ENCODE measurements around the gene FBRSL1. TPM values are rescaled to one million over a fixed set of nuclear protein-coding genes. Genes with fewer than 3 reads are reported as not detected.

The FBRSL1 gene
- total RNA-seq, 1 donor from 2014 or later = 3.6 TPM

DNA sequence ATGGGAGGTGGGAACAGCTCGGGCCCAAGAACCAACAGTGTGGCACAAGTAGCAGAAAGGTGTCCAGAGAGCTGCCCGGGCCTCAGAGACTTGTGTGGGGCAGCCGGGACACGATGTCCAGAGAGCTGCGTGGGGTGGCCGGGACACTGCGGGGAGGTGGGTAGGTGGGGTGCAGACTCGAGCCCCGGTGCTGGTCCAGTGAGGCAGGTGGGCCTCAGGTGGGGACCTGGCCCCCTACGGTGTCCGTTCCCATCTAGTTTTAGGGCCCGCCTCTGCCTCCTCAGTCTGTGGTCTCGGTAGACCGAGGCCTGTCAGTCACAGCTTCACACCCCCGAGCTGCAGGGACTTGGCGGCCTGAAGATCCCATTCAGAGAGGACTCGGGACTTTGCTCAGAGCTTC, 6.3 kb upstream of the FBRSL1 start:
- DNase-seq (ENCODE audit: low read depth in 2 of 2) = no peak

DNA sequence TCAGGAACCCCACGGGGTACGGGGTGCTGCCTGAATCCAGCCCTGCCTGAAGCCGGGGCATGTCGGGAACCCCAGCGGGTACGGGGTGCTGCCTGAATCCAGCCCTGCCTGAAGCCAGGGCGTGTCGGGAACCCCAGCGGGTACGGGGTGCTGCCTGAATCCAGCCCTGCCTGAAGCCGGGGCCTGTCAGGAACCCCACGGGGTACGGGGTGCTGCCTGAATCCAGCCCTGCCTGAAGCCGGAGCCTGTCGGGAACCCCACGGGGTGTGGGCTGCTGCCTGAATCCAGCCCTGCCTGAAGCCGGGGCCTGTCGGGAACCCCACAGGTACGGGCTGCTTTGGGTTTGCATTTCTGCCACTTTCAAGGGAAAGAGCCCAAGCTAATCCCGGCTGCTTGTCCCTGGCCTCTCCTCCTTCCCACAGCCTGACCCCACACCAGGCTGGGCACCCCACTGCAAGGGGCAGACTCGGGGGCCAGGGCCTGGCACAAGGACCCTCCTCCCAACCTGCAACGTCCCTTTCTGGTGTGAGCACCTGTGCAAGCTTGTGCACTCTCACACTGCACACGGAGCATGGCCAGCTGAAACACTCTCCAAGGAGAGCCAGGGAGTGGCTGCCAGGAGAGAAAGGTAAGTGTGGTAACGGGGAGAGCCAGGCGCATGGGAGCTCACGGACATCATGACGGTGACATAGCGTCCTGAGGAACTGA, 5.6 kb upstream of the FBRSL1 start:
- no peak for DNase-seq (ENCODE audit: low read depth in 2 of 2)

DNA sequence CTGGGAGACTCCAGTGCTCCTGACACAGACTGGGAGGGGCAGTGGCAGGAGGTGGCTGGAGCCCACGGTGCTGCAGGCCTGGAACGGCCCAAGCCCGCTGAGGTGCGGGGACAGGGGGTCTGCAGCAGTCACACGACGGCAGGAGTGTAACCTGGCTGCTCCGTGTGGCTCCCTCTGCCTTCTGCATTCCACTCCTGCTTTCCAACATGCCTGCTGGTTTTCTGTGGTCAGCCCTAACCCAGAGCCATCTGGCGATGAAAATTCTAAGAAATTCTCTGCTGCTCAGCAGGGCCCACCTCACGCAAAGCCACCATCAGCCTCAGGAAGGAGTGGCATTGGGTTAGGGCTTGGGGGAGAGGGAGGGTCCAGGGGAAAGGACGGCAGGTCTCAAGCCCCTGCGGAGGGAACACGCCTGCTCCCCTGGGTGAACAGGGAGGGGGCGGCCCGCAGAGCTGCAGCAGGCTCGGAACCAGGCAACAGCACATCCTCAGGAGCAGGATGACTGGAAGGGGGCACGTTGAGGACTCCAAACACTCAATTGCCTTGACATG, 5.0 kb upstream of the FBRSL1 start:
- DNase-seq (ENCODE audit: low read depth in 2 of 2) = no peak

DNA sequence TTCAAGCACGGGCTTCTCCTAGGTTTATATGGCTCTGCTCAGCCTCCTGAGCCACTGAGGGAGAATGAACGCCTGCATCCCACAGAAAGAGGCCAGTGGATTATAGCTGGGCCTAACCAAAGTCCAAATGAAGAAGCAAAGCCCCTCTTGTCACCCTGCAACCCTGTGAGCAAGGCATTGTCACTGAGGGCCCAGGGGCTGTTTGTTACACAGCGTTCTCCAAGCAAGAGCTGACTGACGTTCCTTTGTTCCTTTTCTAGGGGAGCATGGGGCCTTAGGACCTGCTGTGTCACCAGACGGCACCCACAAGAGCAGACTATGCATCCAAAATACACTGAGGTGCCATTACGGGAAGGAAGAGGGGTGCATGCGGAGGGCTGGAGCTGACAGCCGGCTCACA, 4.3 kb upstream of the FBRSL1 start:
- no peak for DNase-seq (ENCODE audit: low read depth in 2 of 2)

DNA sequence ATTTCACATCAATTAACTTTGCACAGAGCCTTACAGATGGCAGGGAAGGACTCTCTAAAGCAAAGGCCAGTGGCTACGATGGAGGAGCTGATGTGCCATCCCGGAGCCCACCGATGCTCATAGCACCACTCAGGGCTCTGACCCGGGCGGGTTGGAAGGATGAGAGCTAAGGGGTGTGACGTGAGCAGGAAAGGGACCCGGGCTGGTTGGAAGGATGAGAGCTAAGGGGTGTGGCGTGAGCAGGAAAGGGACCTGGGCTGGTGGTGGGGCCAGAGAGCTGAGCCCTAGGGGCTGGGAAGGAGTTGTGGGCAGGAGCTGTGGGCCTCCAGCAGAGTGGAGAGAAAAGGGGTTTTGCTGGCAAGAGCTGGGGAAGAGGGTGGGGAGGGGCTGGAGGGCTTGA, 3.8 kb upstream of the FBRSL1 start:
- no peak for DNase-seq (ENCODE audit: low read depth in 2 of 2)

DNA sequence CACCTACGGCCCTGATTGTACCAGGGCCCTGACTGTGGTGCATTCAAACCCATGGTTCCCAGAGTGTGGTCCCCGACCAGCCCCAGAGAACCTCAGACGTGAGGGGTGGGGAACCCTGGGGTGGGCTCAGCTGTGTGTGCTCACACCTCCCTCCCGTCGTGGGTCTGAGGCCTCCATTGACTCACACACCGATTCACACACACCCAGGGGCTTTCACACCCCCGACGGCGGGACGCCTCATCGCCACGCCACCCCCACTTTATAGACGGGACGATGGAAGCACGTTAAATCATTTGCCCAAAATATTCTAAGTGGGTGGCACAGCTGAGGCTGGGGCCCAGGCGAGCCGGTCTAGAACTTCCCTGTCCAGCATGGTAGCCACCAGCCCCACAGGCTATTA, 3.4 kb upstream of the FBRSL1 start:
- DNase-seq (ENCODE audit: low read depth in 2 of 2) = no peak

DNA sequence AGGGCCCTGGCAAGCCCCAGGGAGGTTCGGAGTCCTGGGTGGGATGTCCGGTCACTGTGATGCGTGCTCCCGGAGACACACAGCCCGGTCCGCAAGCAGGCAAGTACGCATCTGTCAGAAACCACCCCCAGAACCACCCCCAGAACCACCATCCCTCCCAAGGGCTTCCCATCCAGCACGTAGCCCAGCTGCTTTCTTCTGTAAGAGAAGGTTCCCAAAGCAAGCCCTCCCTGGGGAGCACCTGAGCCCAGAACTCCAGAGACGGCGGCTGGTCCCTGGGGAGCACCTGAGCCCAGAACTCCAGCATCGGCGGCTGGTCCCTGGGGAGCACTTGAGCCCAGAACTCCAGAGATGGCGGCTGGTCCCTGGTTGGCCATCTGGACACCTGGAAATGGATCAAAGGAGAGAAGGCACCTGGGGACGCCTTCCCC, 2.6 kb upstream of the FBRSL1 start:
- no peak for DNase-seq (ENCODE audit: low read depth in 2 of 2)

DNA sequence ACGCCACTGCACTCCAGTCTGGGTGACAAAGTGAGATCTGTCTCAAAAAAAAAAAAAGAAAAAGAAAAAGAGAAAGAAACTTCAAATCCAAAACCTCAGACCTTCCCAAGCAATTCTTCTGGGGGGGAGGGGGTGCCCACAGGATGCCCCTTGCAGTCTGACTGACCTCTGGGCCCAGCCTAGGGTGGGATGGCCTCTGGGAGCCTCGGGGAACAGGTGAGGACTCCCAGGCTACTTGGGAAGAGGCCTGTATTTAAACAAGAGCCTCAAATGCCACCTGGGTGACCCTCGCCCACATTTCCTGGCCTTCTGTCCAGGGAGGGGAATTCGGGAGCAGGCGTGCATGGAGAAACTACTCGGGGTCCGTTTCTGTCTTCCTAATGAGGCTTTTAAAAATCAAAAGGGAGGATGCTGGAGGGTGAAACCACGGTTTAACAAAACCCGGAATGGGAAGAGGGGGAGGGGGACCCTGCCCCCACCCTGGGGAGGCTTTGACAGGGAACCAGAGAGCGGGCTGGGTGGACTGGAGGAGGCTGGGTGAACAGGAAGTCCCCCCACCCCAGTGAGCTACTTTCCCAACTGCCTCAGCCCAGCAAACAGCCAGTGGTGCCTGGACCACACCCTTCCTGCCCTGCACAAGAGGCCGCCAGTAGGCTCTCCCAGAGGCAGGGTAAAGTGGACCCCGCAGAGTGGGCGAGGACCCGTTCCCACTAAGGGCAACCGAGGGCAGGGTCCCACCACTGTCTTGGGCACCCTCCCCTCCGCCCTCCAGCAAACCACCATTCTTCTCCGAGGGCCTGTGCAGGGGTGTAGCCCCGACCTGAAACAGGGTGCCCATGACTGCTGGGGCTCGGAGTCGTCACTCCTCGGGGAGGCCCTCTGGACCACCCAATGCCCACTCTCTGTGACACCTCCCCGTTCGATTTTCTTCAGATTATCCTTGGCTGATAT, 1.5 kb upstream of the FBRSL1 start:
- no peak for DNase-seq (ENCODE audit: low read depth in 2 of 2)

DNA sequence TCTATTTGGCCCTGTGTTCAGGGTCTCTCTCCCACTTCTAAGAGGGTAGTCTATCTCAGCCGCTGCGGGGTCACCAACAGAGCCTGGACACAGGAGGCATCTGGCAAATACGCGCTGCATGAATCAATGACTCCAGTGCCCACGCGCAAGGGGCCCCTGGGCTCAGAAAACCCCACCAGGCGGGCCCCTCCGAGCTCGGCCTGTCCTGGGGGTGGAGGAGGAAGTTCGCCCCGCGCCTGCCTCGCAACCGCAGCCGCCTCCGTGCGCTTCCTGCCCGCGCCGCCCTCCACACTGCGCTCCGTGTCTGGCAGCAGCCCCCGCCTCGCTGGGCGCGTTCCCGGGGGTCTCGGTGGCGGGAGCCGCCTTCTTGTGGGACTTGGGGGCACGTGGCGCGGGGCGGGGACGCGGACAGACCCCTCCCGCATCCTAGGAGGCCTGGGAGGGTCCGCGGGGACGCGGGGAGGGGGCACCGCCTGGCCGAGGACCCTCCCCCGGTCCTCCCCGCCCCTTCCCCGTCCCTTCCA, 811 bp upstream of the FBRSL1 start:
- peak; percentile 32 to 34 for DNase-seq (ENCODE audit: low read depth in 2 of 2)

DNA sequence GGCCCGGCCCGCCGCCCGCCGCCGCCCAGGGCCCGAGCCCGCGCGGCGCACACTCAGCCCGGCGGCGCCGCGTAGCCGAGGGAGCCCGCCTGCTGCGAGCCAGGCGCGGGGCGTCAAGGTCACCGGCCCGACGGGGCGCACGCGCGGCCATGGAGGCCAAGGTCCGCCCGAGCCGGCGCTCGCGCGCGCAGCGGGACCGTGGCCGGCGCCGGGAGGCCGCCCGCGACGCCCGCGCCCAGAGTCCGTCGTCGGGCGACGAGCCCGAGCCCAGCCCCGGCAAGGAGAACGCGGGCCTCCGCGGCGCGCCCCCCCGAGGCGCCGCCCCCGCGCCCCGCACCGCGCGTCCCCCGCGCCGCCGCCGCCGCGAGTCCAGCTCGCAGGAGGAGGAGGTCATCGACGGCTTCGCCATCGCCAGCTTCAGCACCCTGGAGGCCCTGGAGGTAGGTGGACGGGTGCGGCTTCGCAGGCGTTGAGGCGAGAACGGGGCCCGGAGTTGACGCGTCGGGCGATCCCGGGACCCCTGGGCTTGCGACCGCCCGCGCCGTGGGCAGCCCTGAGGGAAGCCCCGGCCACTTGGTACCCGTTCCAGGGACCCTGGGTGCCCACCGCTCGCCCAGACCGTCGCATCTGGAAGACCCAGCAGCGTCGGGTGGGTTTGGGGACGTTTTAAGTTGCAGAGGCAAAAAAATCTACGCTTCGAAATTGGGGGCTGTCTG, 629 bp downstream of the FBRSL1 start:
- peak; percentile 36 to 47 for DNase-seq (ENCODE audit: low read depth in 2 of 2)

DNA sequence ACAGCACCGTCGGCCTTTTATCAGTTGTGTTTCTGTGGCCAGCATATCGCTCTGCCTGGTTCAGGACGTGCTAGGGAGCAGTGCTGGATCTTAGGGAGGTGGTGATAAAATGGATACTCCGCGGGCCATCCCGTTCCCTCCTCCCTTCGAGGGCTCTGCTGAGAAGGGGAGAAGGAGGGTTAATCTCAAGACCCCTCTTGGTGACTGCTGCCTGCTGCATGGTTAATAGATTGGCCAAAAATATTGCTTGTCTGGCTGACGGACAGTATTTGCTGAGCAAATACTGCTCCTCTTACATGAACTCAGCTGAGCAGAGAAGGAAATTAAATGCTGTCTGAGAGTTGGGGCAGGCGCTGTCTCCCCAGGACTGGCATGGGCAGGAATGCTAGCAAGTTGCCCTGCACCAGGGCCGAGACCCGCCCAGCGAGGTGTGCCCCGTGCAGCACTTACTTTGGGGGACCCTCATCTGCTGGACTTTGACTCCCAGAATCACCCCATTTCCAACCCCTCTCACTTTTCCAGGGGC, 1.2 kb downstream of the FBRSL1 start:
- peak in 1 of 2 donors; percentile 19 for DNase-seq (ENCODE audit: low read depth in 2 of 2)

DNA sequence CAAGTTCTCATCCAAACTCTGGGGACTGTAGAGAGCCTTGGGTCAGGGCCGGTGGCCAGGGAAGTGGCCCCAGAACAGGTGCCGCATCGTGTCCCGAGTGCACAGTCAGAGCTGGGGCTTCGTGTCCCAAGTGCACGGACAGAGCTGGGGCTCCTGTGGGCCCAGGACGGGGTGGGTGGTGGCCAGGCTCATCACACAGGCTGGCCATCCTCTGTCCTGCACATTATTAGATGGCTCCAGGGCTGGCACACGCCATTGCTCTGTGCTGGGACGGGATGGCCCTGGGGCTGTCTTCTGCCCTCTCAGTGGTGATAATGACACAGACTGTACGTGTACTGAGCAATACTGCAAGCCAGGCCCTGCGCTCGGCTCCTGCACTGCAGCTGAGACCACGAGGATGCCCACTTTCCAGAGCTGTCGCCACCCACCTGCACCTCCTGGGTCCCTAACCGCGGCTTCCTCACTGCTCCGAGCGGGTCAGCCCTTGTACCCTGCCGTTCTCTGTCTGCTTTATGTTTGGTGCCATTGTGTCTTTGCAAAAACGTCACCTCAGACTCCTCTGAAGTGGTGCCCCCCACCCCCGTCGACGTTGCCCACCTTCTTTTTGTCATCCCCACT, 1.9 kb downstream of the FBRSL1 start:
- no peak for DNase-seq (ENCODE audit: low read depth in 2 of 2)

DNA sequence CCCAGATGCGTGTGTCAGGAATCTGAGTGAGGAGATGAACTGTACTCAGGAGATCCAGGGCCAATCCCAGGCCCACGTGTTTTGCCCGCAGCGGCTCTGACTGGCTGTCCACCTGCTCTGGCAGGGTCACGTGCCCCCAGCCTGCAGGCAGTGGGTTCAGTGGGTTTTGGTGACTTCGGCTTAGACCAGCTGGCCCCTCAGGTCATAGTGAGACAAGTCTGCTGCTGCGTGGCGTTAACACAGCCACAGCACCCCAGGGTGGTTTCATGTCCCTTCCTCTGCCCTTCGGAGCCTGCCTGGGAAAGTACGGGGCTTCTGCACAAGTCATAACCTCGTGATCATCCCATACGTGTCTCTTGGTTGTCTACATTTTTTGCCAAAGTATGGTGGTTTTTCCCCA, 2.6 kb downstream of the FBRSL1 start:
- DNase-seq (ENCODE audit: low read depth in 2 of 2) = no peak

DNA sequence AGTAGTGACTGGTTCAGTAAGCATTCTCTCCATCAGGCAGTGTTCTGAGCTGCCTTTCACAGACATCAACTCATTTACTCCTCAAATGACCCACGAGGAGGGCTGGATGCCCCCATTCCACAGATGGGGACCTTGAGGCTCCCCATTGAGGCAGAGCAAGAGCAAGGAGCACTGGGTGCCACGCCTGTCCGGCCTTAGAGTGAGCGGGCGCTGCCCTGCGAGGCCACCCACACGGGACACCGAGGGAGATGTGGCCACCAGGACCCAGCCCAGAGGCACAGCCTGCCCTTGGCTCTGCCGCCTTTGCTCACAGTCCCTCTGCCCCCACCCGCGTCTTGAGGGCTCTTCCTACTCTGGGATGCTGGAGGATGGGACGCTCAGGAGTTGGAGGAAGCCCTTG, 3.0 kb downstream of the FBRSL1 start:
- DNase-seq (ENCODE audit: low read depth in 2 of 2) = no peak

DNA sequence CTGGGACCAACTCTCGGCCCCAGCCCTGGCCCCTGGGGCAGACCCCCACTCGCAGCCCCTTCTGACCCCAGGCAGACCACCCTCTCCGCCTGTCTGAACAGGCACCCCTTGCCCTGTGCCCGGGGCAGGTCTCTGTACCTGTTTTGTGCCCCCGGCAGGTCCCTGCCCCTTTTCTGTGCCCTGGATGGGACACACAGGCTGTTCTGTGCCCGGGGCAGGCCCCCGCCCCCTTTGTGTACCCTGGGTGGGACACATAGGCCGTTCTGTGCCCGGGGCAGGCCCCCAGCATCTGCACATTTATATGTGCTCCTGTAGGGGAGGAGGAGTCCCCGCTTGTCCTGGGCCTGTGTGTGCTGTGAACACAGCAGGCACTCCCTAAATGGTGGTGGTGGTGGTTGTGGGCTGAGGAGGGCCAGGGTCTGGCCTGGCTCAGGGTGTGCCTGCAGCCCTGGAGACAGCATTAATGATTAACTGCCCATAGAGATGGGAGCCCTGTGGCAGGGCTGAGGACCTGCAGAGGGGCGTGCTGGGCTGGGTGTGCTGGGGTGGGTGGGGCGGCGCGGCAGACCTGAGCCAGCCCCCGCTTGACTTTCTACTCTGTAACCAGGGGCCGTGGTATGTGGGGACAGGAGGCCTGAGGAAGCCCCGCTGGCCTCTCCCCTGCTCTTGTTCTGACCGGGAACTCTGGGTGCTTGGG, 3.7 kb downstream of the FBRSL1 start:
- DNase-seq (ENCODE audit: low read depth in 2 of 2) = no peak

DNA sequence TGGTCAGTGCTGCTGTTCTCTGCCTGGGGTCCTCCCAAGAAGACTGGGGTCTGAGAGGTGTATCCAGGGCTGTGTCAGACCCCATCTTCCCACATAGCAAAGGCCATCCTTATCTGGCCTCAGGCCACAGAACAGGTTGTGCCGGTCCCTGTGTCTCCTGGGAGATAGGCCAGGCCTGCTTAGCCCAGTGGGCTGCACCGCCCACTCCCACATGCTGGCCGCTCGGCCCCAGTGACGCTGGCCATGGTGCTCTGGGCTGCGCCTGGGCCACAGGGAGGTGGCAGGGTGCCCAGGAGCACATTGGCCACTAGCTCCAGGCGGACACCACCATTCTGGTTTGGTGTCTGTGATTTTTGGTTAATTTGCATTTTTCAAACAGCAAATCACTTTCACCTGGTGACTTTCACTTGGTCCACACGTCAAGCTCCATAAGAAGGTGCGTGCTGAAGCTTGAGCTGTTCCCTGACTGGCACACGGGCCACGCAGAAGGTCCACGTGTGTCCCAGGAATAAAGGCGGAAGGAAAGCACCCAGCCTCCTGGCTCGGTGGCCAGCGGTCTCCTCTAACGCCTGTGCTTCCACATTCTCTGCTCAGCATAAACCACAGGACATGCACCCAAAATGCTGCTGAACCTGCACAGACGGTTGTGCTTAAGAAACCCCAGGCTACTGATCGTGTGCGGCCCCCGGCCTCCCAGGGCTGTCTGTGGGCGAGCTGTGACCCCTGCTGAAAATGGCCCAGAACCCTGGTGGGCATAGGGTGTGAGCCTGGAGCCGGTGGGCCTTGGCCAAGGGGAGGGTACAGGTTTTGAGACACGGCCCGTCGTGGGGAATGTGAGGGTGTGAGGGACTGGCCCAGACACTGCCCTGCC, 4.6 kb downstream of the FBRSL1 start:
- DNase-seq (ENCODE audit: low read depth in 2 of 2) = no peak

DNA sequence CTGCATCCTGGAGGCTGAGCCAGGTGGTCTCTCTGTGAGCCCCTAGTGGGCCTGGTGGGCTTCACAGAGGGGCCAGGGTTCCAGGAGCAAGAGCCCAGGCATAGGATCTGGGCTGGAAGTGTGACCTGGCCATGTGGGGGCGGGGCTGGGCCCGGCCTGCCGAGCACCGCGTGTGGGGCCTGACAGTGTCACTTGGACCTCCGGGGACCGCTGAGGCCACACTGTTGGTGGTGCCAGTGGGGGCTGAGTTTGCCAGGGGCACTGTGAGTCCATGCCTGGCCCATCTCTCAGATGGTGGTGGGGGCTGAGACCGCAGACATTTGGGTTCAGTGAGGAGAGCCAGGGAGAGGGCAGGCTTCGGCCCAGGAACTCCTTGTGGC, 5.2 kb downstream of the FBRSL1 start:
- no peak for DNase-seq (ENCODE audit: low read depth in 2 of 2)

DNA sequence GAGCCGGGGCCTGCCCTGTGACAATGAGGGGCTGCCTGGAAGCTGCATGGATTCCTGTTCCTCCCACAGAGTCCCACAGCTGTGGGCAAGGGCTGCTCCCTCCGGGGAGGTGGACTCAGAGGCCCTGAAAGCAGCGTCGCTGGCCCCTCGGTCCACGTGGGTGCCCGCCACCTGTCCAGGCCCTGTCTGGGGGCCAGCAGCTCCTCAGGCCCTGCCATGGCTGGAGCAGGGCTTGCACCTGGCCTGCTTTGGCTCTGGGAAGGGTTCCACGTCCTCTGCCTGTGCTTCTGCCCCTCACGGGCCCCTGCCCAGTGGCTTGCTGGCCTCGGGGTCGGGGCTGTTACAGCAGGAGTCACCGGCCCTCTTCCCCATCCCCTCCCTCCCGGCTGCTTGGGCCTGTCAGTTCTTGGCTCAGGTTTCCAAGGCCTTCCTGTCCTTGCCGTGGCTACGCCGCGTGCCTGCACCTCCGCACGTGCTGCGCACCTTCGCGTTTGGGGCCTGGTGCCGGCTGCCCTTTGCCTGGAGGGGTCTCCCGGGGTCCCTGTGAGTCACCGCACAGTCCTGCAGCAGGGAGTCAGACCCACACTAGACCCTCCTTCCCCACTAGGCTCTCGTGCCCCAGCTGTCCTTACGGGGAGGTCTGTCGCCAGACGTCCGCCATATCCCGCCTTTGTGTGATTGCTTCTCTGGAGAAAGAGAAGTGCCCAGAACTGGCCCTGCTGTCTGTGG, 5.8 kb downstream of the FBRSL1 start:
- no peak for DNase-seq (ENCODE audit: low read depth in 2 of 2)

DNA sequence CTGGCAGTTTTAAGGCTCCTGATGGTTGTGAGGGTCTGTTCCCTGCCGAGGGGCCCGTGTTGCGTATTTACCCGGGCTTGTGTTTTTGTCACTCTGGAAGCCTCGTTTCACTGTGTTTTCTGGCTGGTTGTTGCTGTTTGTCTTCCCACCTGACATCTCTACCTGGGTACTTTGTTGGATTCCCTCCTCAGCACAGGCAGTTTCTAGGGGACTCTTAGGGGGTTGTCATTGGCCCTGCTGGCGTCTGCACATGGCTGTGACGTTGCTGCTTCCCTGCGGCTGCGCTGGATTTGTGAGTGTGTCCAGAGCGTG, 6.4 kb downstream of the FBRSL1 start:
- DNase-seq (ENCODE audit: low read depth in 2 of 2) = no peak

All from lung microvascular endothelial cell (primary cell).